Measurements from ENCODE around the gene ARAP2.

ARAP2 gene

GRCh38 chr4:36249610-36250009 is 5.3 kb upstream of the ARAP2 start:
- Histone ChIP-seq H3K27ac (ENCODE audit: low read depth, low read length, poor library complexity, severe bottlenecking) (no peak overlapping the region), H3K4me1 (ENCODE audit: insufficient read depth, low read length, severe bottlenecking) (peaks cover 37% of the 10 kb centered on the region), H3K9me3 (ENCODE audit: low read length) (no peaks in the 10 kb centered on the region), H3K79me2 (ENCODE audit: insufficient read depth, low read length) (no peaks in the 10 kb centered on the region), H3K36me3 (ENCODE audit: insufficient read depth, low read length) (no peaks in the 10 kb centered on the region), H3K9ac (ENCODE audit: low read length) (no peak overlapping the region), H3K4me2 (ENCODE audit: low read length) (no peak overlapping the region), H2AFZ (ENCODE audit: low read length) (no peak overlapping the region), H3K9me2 (ENCODE audit: low read depth, low read length) (no peaks in the 10 kb centered on the region), H4K20me1 (ENCODE audit: insufficient read depth, low read length) (no peaks in the 10 kb centered on the region), H3K27me3 (ENCODE audit: insufficient read depth, low read length) (no peaks in the 10 kb centered on the region), H3F3A (ENCODE audit: insufficient read depth, low read length) (peaks cover 5% of the 10 kb centered on the region; the same call in 1 of the 2 replicates), H3K4me3 (ENCODE audit: low read depth, low read length, poor library complexity, severe bottlenecking) (no peak overlapping the region)
- no peak for TF ChIP-seq EZH2 (IDR thresholded peaks at IDR 0.05; ENCODE audit: borderline replicate concordance, low read length)
- TF ChIP-seq, protein P1, sequence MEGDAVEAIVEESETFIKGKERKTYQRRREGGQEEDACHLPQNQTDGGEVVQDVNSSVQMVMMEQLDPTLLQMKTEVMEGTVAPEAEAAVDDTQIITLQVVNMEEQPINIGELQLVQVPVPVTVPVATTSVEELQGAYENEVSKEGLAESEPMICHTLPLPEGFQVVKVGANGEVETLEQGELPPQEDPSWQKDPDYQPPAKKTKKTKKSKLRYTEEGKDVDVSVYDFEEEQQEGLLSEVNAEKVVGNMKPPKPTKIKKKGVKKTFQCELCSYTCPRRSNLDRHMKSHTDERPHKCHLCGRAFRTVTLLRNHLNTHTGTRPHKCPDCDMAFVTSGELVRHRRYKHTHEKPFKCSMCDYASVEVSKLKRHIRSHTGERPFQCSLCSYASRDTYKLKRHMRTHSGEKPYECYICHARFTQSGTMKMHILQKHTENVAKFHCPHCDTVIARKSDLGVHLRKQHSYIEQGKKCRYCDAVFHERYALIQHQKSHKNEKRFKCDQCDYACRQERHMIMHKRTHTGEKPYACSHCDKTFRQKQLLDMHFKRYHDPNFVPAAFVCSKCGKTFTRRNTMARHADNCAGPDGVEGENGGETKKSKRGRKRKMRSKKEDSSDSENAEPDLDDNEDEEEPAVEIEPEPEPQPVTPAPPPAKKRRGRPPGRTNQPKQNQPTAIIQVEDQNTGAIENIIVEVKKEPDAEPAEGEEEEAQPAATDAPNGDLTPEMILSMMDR (IDR thresholded peaks at IDR 0.05; ENCODE audit: low read length), result no peak

DNA sequence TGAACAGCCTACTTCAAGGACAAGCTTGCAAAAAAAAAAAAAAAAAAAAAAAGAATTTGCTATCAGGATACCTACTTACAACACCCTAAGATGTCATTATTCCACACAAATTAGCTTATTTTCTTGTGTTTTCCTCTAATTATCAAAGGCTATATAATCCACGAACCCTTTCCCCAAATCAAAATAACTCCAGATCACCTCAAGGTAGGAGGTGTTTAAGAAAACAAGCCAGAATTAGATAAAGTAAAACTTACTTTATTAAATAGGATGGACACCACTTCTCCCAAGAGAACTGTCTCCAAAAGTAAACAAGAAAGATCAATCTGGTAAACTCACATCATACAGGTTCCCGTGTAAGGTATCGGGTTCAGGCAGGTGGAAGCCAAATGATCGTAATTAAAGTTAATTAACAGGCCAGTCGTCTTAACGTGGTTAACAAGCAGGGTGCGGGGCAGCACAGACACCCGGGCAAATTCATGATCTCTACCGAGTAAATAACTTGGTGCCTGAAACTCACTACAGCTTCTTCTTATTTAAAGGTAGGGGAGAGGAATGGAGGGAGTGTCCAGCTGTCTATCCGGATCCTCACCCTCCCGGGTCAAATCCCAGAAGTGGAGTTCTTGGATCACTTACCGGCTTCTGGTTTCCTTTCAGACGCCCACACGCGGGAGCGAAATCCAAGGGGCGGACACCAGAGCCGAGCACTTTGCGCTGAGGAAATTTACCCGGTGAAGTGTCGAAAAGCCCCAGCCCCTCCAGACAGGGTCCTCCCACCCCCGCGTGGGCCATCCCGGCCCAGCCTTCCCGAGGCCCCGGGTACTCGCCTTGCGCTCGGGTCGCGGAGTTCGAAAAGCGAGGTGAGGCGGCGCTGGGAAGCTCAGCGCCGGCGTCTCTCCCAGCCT is 708 bp downstream of the ARAP2 start:
- Histone ChIP-seq H3K4me2 (ENCODE audit: low read length) (peak overlapping the region; percentile 87), H2AFZ (ENCODE audit: low read length) (no peak overlapping the region), H3K4me1 (ENCODE audit: insufficient read depth, low read length, severe bottlenecking) (peaks cover 44% of the 10 kb centered on the region), H3K9me3 (ENCODE audit: low read length) (no peaks in the 10 kb centered on the region), H3K27ac (ENCODE audit: low read depth, low read length, poor library complexity, severe bottlenecking) (peak overlapping the region; percentile 80), H3K4me3 (ENCODE audit: low read depth, low read length, poor library complexity, severe bottlenecking) (peak overlapping the region; percentile 74), H3K27me3 (ENCODE audit: insufficient read depth, low read length) (no peaks in the 10 kb centered on the region), H3K36me3 (ENCODE audit: insufficient read depth, low read length) (peaks cover 34% of the 10 kb centered on the region), H4K20me1 (ENCODE audit: insufficient read depth, low read length) (no peaks in the 10 kb centered on the region), H3F3A (ENCODE audit: insufficient read depth, low read length) (peaks cover 5% of the 10 kb centered on the region; the same call in 1 of the 2 replicates), H3K79me2 (ENCODE audit: insufficient read depth, low read length) (peaks cover 54% of the 10 kb centered on the region), H3K9ac (ENCODE audit: low read length) (peak overlapping the region; percentile 87), H3K9me2 (ENCODE audit: low read depth, low read length) (no peaks in the 10 kb centered on the region)
- TF ChIP-seq, protein P1 (IDR thresholded peaks at IDR 0.05; ENCODE audit: low read length), result no peak
- no peak for TF ChIP-seq EZH2 (IDR thresholded peaks at IDR 0.05; ENCODE audit: borderline replicate concordance, low read length)

DNA sequence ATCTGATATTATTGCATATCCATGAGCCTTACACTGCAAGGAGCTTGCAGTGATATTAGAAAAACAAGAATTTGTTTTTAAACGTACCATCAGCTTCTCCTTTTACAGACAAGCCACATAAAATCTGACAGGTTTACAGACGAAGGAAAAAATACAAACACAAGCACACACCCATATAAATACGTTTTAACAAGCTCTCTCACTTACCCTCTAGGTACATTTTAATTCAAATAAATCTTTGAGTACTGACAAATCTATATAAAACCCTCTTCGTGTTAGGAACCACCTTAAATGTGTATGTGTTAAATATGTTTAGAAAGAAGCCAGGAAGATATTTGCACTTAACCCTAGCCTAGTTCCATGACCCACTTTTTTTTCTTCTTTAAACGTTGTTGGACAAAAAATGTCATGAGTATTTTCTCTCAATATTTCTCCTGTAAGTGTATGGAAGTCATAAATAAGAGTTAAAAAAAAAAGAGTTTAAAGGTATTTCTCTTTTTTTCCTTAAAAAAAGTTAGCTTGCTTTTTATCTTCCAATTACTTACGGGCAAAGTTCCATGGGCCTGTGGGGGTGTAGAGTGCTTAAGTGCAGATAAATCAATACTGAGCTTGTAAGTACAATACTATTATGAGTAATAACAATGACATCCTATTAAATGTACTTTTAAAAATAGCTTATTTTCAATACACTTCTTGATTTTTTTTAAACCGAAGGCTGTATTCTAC is 1.5 kb downstream of the ARAP2 start:
- TF ChIP-seq, protein P1 (IDR thresholded peaks at IDR 0.05; ENCODE audit: low read length), result no peak
- no peak for TF ChIP-seq EZH2 (IDR thresholded peaks at IDR 0.05; ENCODE audit: borderline replicate concordance, low read length)
- H3K9ac ChIP-seq (ENCODE audit: low read length), result peak overlapping the region; percentile 87
- H3F3A ChIP-seq (ENCODE audit: insufficient read depth, low read length), result peaks cover 5% of the 10 kb centered on the region; the same call in 1 of the 2 replicates
- H3K36me3 ChIP-seq (ENCODE audit: insufficient read depth, low read length), result peaks cover 42% of the 10 kb centered on the region
- no peaks in the 10 kb centered on the region for H4K20me1 ChIP-seq (ENCODE audit: insufficient read depth, low read length)
- H3K4me3 ChIP-seq (ENCODE audit: low read depth, low read length, poor library complexity, severe bottlenecking), result peak overlapping the region; percentile 74
- H3K4me2 ChIP-seq (ENCODE audit: low read length), result peak overlapping the region; percentile 87
- H3K9me3 ChIP-seq (ENCODE audit: low read length), result no peaks in the 10 kb centered on the region
- H3K79me2 ChIP-seq (ENCODE audit: insufficient read depth, low read length), result peaks cover 62% of the 10 kb centered on the region
- H2AFZ ChIP-seq (ENCODE audit: low read length), result no peak overlapping the region
- H3K27ac ChIP-seq (ENCODE audit: low read depth, low read length, poor library complexity, severe bottlenecking), result peak overlapping the region; percentile 80
- no peaks in the 10 kb centered on the region for H3K27me3 ChIP-seq (ENCODE audit: insufficient read depth, low read length)
- H3K4me1 ChIP-seq (ENCODE audit: insufficient read depth, low read length, severe bottlenecking), result peaks cover 47% of the 10 kb centered on the region
- no peaks in the 10 kb centered on the region for H3K9me2 ChIP-seq (ENCODE audit: low read depth, low read length)
